Right lobe of liver (tissue), 6 donors: ENCODE measurements around the gene NPW. TPM values are rescaled to one million over a fixed set of nuclear protein-coding genes. Genes with fewer than 3 reads are reported as not detected.

Experiments
- ATAC-seq, 4 donors: fragments of 200-7000 bp; cut with Tn5 transposase; one replicate each; pipeline ENCODE4 v1.9.1; 2020; ENCODE audit warnings: mild to moderate bottlenecking in 4 of 4, moderate library complexity in 4 of 4
- DNase-seq, 3 donors: peaks; one replicate each; pipeline ENCODE4 v3.0.0-alpha.2; 2020
- H3K27ac ChIP-seq, 3 donors: fragments of 200-600 bp; one replicate each; pipeline ENCODE4 v1.8.0; 2022
- H3K27me3 ChIP-seq, 2 donors: fragments of 200-600 bp; one replicate each; pipeline ENCODE4 v1.8.0; 2022
- H3K36me3 ChIP-seq, 4 donors: fragments of 200-600 bp; sonication (generic) in 1 of 4; one replicate each; pipeline versions ENCODE4 v1.5.1 to v1.8.0; 2017 to 2022; ENCODE audit warnings: control low read depth in 1 of 4
- H3K4me1 ChIP-seq, 4 donors: fragments of 200-600 bp; sonication (generic) in 1 of 4; one replicate each; pipeline versions ENCODE4 v1.5.1 to v1.8.0; 2017 to 2022; ENCODE audit warnings: control low read depth in 1 of 4
- H3K4me3 ChIP-seq, 3 donors: fragments of 200-600 bp; one replicate each; pipeline ENCODE4 v1.8.0; 2022
- H3K9me3 ChIP-seq, 4 donors: fragments of 200-600 bp; sonication (generic) in 1 of 4; one replicate each; pipeline versions ENCODE4 v1.5.1 to v1.8.0; 2017 to 2022; ENCODE audit warnings: control low read depth in 1 of 4
- POLR2A ChIP-seq: fragments of 450-650 bp; IDR thresholded peaks from one replicate; pipeline ENCODE4 v1.6.1; 2017; ENCODE audit warnings: antibody characterized with exemption, mild to moderate bottlenecking
- WGBS: methylation state at CpG from one replicate; pipeline ENCODE4 v1.1.6; 2018; ENCODE audit warnings: low coverage, low lambda C conversion rate; ENCODE audit not compliant: insufficient coverage; ENCODE audit errors: missing lambda C conversion rate; 5-methylcytosine and 5-hydroxymethylcytosine counted together
- intact Hi-C, 2 donors: fragments of 100-400 bp; cut with DNase I; formaldehyde crosslinking; loops; one replicate each; pipeline versions ENCODE4 v1.11.2 to v1.14.1; 2022
- total RNA-seq, 6 experiments: library from RNA; depleted of rRNA in 2 of 6; stranded (reverse); fragments of >200 nt in 2 of 6; fragmentation: NEBNext Ultra II Directional in 3 of 6; extraction: Animal tissue kit (Norgen Biotek cat#: 25700) in 3 of 6; gene quantifications; one replicate each; pipeline versions ENCODE4 v1.1.0 to v1.2.4, GENCODE V29; 2016 to 2023
- TF ChIP-seq, protein P1 (sequence below), 4 donors: fragments of 200-600 bp in 3 of 4; fragments of 450-650 bp in 1 of 4; IDR thresholded peaks; one replicate each; pipeline versions ENCODE4 v1.5.1 to v1.8.0; 2016 to 2022; ENCODE audit warnings: antibody characterized with exemption in 4 of 4, mild to moderate bottlenecking in 2 of 4
- donor health status: DM: no; HTN: yes; CAD: no.
- donor health status: DM: no; HTN: no; CAD: no.
- donor health status: DM: no; HTN: no; CAD: no.
- donor health status: DM: no; HTN: yes; CAD: no.
- donor health status: DM: no; HTN: yes; CAD: no.

The NPW gene
- total RNA-seq, 6 experiments from 2014 or later, result 2.7 to 12.3 (median 8.2) TPM

DNA sequence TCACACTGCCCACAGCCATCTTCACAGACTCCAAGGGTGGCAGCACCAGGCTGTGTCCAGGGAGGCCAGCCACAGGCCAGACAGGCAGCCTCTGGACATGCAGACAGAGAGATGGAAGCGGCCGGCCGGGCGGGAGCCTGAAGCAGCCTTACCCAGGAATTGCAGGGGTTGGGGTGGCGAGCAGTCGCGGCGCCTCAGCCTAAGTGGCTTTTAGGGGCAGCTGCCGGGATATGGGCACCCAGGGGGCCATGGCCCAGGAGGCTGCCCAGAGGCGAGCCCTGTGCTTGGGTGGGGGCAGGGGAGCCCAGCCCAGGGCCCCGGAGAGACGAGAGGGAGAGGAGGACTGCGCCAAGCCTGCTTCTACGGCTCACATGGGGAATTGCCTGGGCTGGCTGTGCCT is 5.7 kb downstream of the NPW start:
- Histone ChIP-seq H3K27me3 (no peaks in the 10 kb centered on the region), H3K4me3 (no peak overlapping the region), H3K4me1 (peaks cover 0 to 44% (median 22%) of the 10 kb centered on the region in 4 donors), H3K36me3 (peaks cover 0 to 9% (median 0%) of the 10 kb centered on the region in 4 donors), H3K27ac (no peak overlapping the region), H3K9me3 (no peaks in the 10 kb centered on the region)
- WGBS, result no CpG with 5 or more reads among the region's 14 CpGs
- peak in 2 of 3 donors; percentile 25 to 54 for DNase-seq
- intact Hi-C loops, result loop anchor here in 1 of 2 donors (5.0 kb wide), 1 partner anchor 122 kb away; the partner anchor contains the start of gene RAB26
- no peak for TF ChIP-seq POLR2A
- TF ChIP-seq, protein P1, sequence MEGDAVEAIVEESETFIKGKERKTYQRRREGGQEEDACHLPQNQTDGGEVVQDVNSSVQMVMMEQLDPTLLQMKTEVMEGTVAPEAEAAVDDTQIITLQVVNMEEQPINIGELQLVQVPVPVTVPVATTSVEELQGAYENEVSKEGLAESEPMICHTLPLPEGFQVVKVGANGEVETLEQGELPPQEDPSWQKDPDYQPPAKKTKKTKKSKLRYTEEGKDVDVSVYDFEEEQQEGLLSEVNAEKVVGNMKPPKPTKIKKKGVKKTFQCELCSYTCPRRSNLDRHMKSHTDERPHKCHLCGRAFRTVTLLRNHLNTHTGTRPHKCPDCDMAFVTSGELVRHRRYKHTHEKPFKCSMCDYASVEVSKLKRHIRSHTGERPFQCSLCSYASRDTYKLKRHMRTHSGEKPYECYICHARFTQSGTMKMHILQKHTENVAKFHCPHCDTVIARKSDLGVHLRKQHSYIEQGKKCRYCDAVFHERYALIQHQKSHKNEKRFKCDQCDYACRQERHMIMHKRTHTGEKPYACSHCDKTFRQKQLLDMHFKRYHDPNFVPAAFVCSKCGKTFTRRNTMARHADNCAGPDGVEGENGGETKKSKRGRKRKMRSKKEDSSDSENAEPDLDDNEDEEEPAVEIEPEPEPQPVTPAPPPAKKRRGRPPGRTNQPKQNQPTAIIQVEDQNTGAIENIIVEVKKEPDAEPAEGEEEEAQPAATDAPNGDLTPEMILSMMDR (IDR thresholded peaks at IDR 0.05), result no peak
- ATAC-seq, result no peak

DNA sequence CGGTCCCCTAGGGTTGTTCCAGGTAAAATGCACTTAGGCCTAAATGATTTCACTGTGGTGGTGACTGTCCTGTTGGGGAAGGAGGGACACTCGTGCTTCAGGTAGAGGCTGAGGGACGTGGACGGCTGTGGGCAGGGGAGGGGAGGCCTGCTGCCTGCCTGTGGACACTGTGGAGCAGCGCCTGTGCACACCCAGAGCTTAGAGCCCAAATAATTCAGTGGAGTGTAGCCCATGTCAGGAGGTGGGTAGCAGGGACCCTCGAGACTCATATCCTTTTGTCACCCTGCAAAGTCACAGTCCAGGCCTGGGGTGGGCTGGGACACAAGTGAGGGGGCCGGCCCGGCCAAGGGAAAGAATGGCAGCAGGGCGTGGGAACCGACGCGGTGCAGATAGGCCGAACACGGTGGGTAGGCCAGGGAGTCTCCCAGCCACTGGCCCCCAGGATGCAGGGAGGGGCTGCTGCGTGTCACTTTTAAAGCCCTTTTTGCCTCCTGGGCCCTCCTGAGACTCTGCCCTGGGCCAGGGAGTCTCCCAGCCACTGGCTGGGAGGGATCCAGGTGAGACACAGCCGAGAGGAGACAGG is 6.4 kb downstream of the NPW start:
- WGBS, result 20% methylated on average over 1 of the region's 16 CpGs
- DNase-seq (peak in 1 of 3 donors; percentile 27), ATAC-seq (no peak)
- no peaks in the 10 kb centered on the region for H3K27me3 ChIP-seq
- no peaks in the 10 kb centered on the region for H3K9me3 ChIP-seq
- H3K4me1 ChIP-seq, result peaks cover 0 to 47% (median 20%) of the 10 kb centered on the region in 4 donors
- intact Hi-C loops, result loop anchor here in 1 of 2 donors (5.0 kb wide), 1 partner anchor 121 kb away; the partner anchor contains the start of gene RAB26
- peak overlapping the region; percentile 46 to 60 (median 53) for H3K27ac ChIP-seq
- H3K36me3 ChIP-seq, result peaks cover 0 to 13% (median 0%) of the 10 kb centered on the region in 4 donors
- TF ChIP-seq, protein P1 (IDR thresholded peaks at IDR 0.05), result no peak
- no peak for TF ChIP-seq POLR2A
- peak overlapping the region; percentile 36 to 85 (median 42) for H3K4me3 ChIP-seq

GRCh38 chr16:2026461-2027023 is 7.0 kb downstream of the NPW start, which contains the start of gene NHERF2:
NHERF2 (plus strand) TSS chr16:2026902; CDS start chr16:2027006, 104 bp downstream.
- H3K36me3 ChIP-seq, result peaks cover 0 to 15% (median 0%) of the 10 kb centered on the region in 4 donors
- H3K27ac ChIP-seq, result peak within 1 kb of the TSS; percentile 46 to 60 (median 53)
- peaks cover 0 to 47% (median 20%) of the 10 kb centered on the region in 4 donors for H3K4me1 ChIP-seq
- no peaks in the 10 kb centered on the region for H3K9me3 ChIP-seq
- ATAC-seq (peak; percentile 19 to 51 (median 37)), DNase-seq (peak; percentile 70 to 73 (median 71))
- intact Hi-C loops, result loop anchor here in 1 of 2 donors (5.0 kb wide), 1 partner anchor 121 kb away; the partner anchor contains the start of gene RAB26
- no peaks in the 10 kb centered on the region for H3K27me3 ChIP-seq
- H3K4me3 ChIP-seq, result peak within 1 kb of the TSS; percentile 76 to 85 (median 82)
- no peak for TF ChIP-seq POLR2A
- TF ChIP-seq, protein P1 (IDR thresholded peaks at IDR 0.05), result no peak
- WGBS, result 20% methylated on average over 1 of the region's 59 CpGs

GRCh38 chr16:2027024-2028010 is 7.7 kb downstream of the NPW start:
- DNase-seq (peak; percentile 31 to 61 (median 59)), ATAC-seq (peak; percentile 0 to 5 (median 2))
- intact Hi-C loops, result loop anchor here in 1 of 2 donors (5.0 kb wide), 1 partner anchor 120 kb away; the partner anchor contains the start of gene RAB26
- H3K9me3 ChIP-seq, result no peaks in the 10 kb centered on the region
- WGBS, result 0% methylated on average over 7 of the region's 76 CpGs
- H3K27ac ChIP-seq, result peak overlapping the region; percentile 40 to 54 (median 53)
- peaks cover 0 to 15% (median 0%) of the 10 kb centered on the region in 4 donors for H3K36me3 ChIP-seq
- TF ChIP-seq POLR2A, result no peak
- TF ChIP-seq, protein P1 (IDR thresholded peaks at IDR 0.05), result no peak
- no peaks in the 10 kb centered on the region for H3K27me3 ChIP-seq
- peaks cover 0 to 47% (median 22%) of the 10 kb centered on the region in 4 donors for H3K4me1 ChIP-seq
- peak overlapping the region; percentile 76 to 85 (median 82) for H3K4me3 ChIP-seq
